GM18951 (cell line): Measurements from ENCODE around the gene ARAP1.

Experiments
- POLR2A ChIP-seq: IDR thresholded peaks from 4 replicates; pipeline ENCODE4 v1.6.1; 2011; ENCODE audit warnings: mild to moderate bottlenecking; ENCODE audit not compliant: insufficient read length, insufficient read depth; ENCODE audit errors: extremely low read depth
- in situ Hi-C: fragments of 300-500 bp; cut with MboI; formaldehyde crosslinking; loops from one replicate; pipeline ENCODE4 v1.12.0; 2022; ENCODE audit warnings: low sequenced_read_pairs, mixed read lengths, inconsistent platforms; ENCODE audit not compliant: unreplicated experiment

ARAP1 gene

GRCh38 chr11:72690166-72690565, 62.0 kb downstream of the ARAP1 start:
- no peak for TF ChIP-seq POLR2A
- in situ Hi-C loops: no loop called here

- no peak for TF ChIP-seq POLR2A
- in situ Hi-C loops: no loop called here
These were observed 63.3 kb downstream of the ARAP1 start for GRCh38 chr11:72688929-72689328.

- TF ChIP-seq POLR2A: no peak
- in situ Hi-C loops: no loop called here
These were observed 63.7 kb downstream of the ARAP1 start for GRCh38 chr11:72688486-72688885.

GRCh38 chr11:72687326-72687725, 64.9 kb downstream of the ARAP1 start:
- TF ChIP-seq POLR2A: no peak

GRCh38 chr11:72686639-72687220, 65.5 kb downstream of the ARAP1 start:
- in situ Hi-C loops: no loop called here
- no peak for TF ChIP-seq POLR2A

More at GRCh38 chr11:72687326-72687725, 64.9 kb downstream of the ARAP1 start:
- in situ Hi-C loops: no loop called here

- TF ChIP-seq POLR2A: no peak
- in situ Hi-C loops: no loop called here
These were observed 66.4 kb downstream of the ARAP1 start for GRCh38 chr11:72685560-72686480.

- TF ChIP-seq POLR2A: no peak
- in situ Hi-C loops: no loop called here
These were observed 67.8 kb downstream of the ARAP1 start for GRCh38 chr11:72684236-72684912.

GRCh38 chr11:72683782-72684200, 68.4 kb downstream of the ARAP1 start:
- in situ Hi-C loops: no loop called here
- TF ChIP-seq POLR2A: no peak

GRCh38 chr11:72682858-72683243, 69.4 kb downstream of the ARAP1 start:
- no peak for TF ChIP-seq POLR2A
- in situ Hi-C loops: no loop called here

GRCh38 chr11:72682238-72682857, 69.9 kb downstream of the ARAP1 start:
- TF ChIP-seq POLR2A: no peak
- in situ Hi-C loops: no loop called here

- TF ChIP-seq POLR2A: peak; percentile 29
- in situ Hi-C loops: no loop called here
These were observed 70.7 kb downstream of the ARAP1 start for GRCh38 chr11:72681226-72682153.

GRCh38 chr11:72680624-72681158, 71.5 kb downstream of the ARAP1 start:
- TF ChIP-seq POLR2A: no peak
- in situ Hi-C loops: no loop called here
